GM21529 (cell line): ENCODE data around the gene CYB561D1.

Experiments used
- ATAC-seq: cut with Tn5 transposase; IDR thresholded peaks from one replicate; pipeline ENCODE4 v1.9.1; 2021; ENCODE audit not compliant: unreplicated experiment

Gene CYB561D1

GRCh38 chr1:109546311-109547109, 52.6 kb downstream of the CYB561D1 start:
- peak; percentile 45 for ATAC-seq

DNA sequence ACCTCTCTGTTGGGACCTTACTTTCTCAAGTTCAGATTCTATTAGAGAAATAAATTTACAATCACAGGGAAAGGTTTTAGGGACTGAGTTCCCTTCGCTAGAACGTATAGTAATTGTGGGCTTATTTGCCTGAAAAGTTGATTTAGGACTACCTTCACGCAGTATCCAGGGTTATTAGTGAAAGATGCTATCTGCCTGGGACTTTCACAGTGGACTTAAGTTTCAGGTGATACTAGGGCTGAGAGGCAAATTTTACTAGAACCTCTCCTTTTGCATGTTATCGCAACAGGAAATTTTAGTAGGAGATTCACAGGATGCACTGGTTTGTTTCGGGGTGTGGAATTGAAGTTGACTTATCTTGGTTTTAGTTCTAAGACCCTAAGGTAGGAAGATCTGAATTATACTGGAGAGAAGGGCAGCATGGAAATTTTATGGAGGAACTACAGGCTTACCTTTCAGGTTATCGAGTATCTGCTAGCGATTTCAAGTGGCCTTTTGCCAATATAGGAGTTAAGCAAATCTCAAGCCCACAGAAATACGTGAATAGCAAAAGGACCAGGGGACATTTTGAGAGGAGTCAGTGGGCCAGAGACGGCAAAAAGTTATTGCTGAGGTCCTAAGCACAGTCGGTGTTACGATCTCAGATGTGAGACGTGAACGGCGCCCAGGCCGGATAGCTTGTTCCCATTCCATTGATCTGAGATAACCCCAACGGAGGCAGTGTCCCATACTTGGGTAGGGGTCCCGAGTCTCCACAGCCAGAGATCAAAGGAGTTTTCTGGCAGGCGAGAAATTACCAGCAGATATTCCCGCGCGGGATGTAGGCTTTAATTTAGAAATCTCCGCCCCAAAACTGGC, 53.8 kb downstream of the CYB561D1 start:
- no peak for ATAC-seq

DNA sequence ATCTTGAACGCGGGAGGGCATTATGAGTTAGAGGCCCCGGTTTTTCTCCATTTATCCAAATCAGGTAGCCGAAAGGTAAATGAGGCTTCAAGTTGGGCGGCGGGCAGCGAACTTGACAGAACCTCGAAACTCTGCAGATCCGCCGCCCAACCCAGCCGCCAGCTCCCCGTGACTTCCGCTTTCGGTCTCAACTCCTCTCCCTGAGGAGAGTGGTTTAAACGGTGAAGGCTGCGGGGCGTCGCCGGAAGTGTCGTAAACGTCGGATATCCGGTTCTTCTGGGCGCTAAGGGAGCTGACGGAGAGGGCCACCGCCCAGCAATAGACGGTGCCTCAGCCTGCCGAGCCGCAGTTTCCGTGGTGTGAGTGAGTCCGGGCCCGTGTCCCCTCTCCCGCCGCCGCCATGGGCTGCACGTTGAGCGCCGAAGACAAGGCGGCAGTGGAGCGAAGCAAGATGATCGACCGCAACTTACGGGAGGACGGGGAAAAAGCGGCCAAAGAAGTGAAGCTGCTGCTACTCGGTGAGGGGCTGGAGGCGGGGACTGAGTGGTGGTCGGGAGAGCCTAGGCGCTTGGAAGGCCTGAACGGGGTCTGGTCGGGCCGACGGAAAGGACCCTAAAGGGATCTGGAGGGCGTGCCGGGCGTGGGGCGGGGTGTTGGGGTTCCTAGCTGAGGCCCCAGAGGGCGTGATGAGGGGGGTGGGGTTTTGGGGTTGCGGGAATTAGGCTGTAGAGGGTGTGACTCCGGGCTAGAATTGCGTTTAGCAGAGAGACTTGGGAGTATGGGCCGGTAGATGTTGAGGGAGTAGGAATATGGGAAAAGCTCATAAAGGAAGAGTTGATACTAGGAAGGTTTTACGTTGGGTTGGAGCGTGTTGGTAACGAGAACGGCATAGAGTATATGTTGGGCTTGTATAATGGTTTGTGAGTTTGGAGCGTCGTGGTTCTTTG, 54.7 kb downstream of the CYB561D1 start, which contains the start of gene GNAI3:
Gene GNAI3 (plus strand): TSS at position 295 of the 947 bp plus-strand sequence. CDS start 106 bp downstream, at position 401.
- peak; percentile 91 for ATAC-seq
